ENCODE measurements around the gene MFF.
A peak's percentile ranks its signal among the peaks of the same experiment; 100 is the strongest.

MFF gene

DNA sequence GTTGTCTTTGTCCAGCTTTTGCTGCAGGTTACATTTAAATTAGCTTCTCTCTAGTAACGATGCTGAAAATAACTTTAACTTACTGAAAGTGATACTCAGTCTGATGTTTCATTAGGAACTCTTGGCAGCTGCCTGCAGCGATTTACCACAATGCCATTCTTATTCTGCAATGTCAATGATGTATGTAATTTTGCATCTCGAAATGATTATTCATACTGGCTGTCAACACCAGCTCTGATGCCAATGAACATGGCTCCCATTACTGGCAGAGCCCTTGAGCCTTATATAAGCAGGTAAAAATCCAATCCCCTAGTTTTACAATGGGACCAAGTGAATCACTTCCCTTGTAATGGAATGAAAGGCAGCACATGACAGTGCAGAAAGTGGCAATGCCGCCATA lies 16.3 kb upstream of the MFF start:
- no peaks in the 10 kb centered on the region for H3K36me3 ChIP-seq (ENCODE audit: control insufficient read depth, insufficient read depth, low read length)
- DNase-seq = no peak
- no peak overlapping the region for H3K27ac ChIP-seq (ENCODE audit: insufficient read depth, low read length, poor library complexity, severe bottlenecking)

DNA sequence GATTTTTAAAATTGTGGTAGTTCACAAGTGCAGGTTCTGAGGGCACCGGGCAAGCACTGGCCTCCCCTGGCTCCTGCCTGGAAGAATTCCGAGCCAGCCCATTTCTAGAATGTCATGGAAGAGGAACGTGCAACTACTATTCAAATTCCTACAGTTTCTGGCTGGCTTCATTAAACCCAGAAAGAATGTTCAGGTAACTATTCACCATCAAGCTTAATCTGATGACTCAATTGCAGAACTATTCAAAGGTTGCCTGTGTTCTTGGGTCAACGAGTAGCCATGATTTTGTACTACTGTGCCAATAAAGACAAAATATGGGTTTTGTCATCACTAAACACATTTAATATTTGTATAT lies 14.3 kb upstream of the MFF start:
- Histone ChIP-seq H3K27ac (ENCODE audit: insufficient read depth, low read length, poor library complexity, severe bottlenecking) (no peak overlapping the region), H3K4me3 (ENCODE audit: insufficient read depth, low read depth, low read length, poor library complexity, severe bottlenecking) (no peak overlapping the region), H3K9me3 (ENCODE audit: control insufficient read depth, low read length) (no peaks in the 10 kb centered on the region), H3K27me3 (replicated peaks; ENCODE audit: control insufficient read depth, insufficient read depth, low read length, poor library complexity, severe bottlenecking) (no peaks in the 10 kb centered on the region), H3K4me1 (ENCODE audit: control insufficient read depth, insufficient read depth, low read length, poor library complexity, severe bottlenecking) (no peaks in the 10 kb centered on the region), H3K36me3 (ENCODE audit: control insufficient read depth, insufficient read depth, low read length) (no peaks in the 10 kb centered on the region)
- DNase-seq = no peak

More for the DNA sequence above, 16.3 kb upstream of the MFF start:
- Histone ChIP-seq H3K9me3 (ENCODE audit: control insufficient read depth, low read length) (no peaks in the 10 kb centered on the region), H3K27me3 (replicated peaks; ENCODE audit: control insufficient read depth, insufficient read depth, low read length, poor library complexity, severe bottlenecking) (no peaks in the 10 kb centered on the region), H3K4me3 (ENCODE audit: insufficient read depth, low read depth, low read length, poor library complexity, severe bottlenecking) (no peak overlapping the region), H3K4me1 (ENCODE audit: control insufficient read depth, insufficient read depth, low read length, poor library complexity, severe bottlenecking) (no peaks in the 10 kb centered on the region)

DNA sequence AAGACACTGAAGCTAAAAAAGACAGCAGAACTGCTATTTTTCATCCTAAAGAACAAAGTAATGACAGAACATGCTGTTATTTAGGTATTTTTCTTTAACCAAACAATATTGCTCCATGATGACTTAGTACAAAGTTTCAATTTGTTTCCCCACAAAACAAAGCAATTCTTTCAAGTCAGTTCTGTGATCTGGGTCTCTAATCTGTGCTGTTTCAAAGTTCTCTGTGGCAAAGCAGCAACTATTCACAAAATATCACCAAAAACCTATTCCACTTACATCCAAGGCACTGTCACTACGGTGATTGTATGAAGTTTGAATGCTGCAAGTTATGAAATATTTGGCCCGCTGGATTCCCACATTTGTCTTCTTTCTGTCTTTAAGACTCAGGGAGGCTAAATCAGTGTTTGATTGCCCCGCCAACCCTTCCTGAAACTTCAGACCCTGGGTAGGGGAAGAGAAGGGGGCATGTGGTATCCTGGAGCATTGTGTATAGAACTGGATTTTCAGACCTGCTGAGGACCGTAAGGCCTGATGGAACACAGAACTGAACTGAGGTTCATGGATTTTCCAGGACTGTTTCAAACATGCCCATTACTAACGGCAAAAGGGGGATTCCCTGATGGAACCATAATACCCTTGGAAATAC lies 13.1 kb upstream of the MFF start:
- no peak overlapping the region for H3K4me3 ChIP-seq (ENCODE audit: insufficient read depth, low read depth, low read length, poor library complexity, severe bottlenecking)
- H3K27ac ChIP-seq (ENCODE audit: insufficient read depth, low read length, poor library complexity, severe bottlenecking) = no peak overlapping the region
- no peaks in the 10 kb centered on the region for H3K4me1 ChIP-seq (ENCODE audit: control insufficient read depth, insufficient read depth, low read length, poor library complexity, severe bottlenecking)
- no peaks in the 10 kb centered on the region for H3K27me3 ChIP-seq (replicated peaks; ENCODE audit: control insufficient read depth, insufficient read depth, low read length, poor library complexity, severe bottlenecking)
- no peak for DNase-seq
- H3K9me3 ChIP-seq (ENCODE audit: control insufficient read depth, low read length) = no peaks in the 10 kb centered on the region
- no peaks in the 10 kb centered on the region for H3K36me3 ChIP-seq (ENCODE audit: control insufficient read depth, insufficient read depth, low read length)

DNA sequence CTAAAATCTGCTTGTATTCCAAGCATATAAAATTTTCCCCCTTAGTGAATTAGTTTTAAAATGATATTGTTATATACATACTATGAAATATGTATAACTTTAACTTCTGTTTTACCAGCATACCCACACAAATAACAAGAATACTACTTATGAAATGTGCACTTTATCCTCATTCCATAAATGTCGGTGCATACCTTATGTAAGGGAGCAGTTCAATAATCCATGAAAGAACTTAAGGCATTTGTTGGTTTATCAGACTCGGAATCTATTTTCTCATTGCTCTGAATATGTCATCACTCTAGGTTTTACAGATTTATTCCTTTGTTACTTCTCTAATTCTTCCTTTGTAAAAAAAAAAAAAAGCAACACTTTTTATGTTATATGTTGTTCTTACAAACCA lies 12.5 kb upstream of the MFF start:
- H3K4me1 ChIP-seq (ENCODE audit: control insufficient read depth, insufficient read depth, low read length, poor library complexity, severe bottlenecking) = no peaks in the 10 kb centered on the region
- no peaks in the 10 kb centered on the region for H3K36me3 ChIP-seq (ENCODE audit: control insufficient read depth, insufficient read depth, low read length)
- no peaks in the 10 kb centered on the region for H3K9me3 ChIP-seq (ENCODE audit: control insufficient read depth, low read length)
- DNase-seq = no peak
- H3K4me3 ChIP-seq (ENCODE audit: insufficient read depth, low read depth, low read length, poor library complexity, severe bottlenecking) = no peak overlapping the region
- H3K27me3 ChIP-seq (replicated peaks; ENCODE audit: control insufficient read depth, insufficient read depth, low read length, poor library complexity, severe bottlenecking) = no peaks in the 10 kb centered on the region
- H3K27ac ChIP-seq (ENCODE audit: insufficient read depth, low read length, poor library complexity, severe bottlenecking) = no peak overlapping the region

DNA sequence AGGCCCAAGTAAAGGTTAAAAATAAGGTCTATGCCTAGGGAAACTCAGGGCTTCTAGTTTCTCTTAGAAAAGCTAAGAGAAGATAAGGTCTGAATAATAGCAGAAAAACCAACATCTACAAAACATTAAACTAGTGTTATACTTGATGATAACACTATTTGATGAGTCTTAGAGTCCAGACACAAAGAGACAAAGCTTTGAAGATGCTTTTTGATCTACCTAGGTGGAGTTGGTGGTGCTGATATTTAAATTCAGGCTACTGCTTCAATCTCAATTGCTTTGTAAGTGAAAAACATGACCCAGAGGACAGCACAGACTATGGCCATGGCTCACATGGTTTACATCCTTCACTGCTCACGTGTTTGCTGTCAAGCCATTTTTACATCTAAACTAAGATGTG lies 11.7 kb upstream of the MFF start:
- Histone ChIP-seq H3K4me1 (ENCODE audit: control insufficient read depth, insufficient read depth, low read length, poor library complexity, severe bottlenecking) (no peaks in the 10 kb centered on the region), H3K4me3 (ENCODE audit: insufficient read depth, low read depth, low read length, poor library complexity, severe bottlenecking) (no peak overlapping the region), H3K36me3 (ENCODE audit: control insufficient read depth, insufficient read depth, low read length) (no peaks in the 10 kb centered on the region), H3K27me3 (replicated peaks; ENCODE audit: control insufficient read depth, insufficient read depth, low read length, poor library complexity, severe bottlenecking) (no peaks in the 10 kb centered on the region), H3K27ac (ENCODE audit: insufficient read depth, low read length, poor library complexity, severe bottlenecking) (no peak overlapping the region), H3K9me3 (ENCODE audit: control insufficient read depth, low read length) (no peaks in the 10 kb centered on the region)
- no peak for DNase-seq

DNA sequence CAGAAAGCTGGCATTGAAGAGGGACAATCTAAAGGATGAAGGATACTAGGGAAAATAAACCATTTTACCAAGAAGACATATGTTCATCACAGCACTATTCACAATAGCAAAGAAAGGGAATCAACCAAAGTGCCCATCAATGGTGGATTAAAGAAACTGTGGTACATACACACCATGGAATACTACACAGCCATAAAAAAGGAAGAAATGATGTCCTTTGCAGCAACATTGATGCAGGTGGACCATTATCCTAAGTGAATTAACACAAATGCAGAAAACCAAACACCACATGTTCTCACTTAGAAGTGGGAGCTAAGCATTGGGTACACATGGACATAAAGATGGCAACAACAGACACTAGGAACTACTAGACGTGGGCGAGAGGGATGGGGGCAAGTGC lies 7.2 kb upstream of the MFF start:
- DNase-seq = no peak
- H3K27me3 ChIP-seq (replicated peaks; ENCODE audit: control insufficient read depth, insufficient read depth, low read length, poor library complexity, severe bottlenecking) = no peaks in the 10 kb centered on the region
- no peaks in the 10 kb centered on the region for H3K36me3 ChIP-seq (ENCODE audit: control insufficient read depth, insufficient read depth, low read length)
- H3K4me1 ChIP-seq (ENCODE audit: control insufficient read depth, insufficient read depth, low read length, poor library complexity, severe bottlenecking) = no peaks in the 10 kb centered on the region
- H3K4me3 ChIP-seq (ENCODE audit: insufficient read depth, low read depth, low read length, poor library complexity, severe bottlenecking) = no peak overlapping the region
- H3K27ac ChIP-seq (ENCODE audit: insufficient read depth, low read length, poor library complexity, severe bottlenecking) = no peak overlapping the region
- no peaks in the 10 kb centered on the region for H3K9me3 ChIP-seq (ENCODE audit: control insufficient read depth, low read length)

DNA sequence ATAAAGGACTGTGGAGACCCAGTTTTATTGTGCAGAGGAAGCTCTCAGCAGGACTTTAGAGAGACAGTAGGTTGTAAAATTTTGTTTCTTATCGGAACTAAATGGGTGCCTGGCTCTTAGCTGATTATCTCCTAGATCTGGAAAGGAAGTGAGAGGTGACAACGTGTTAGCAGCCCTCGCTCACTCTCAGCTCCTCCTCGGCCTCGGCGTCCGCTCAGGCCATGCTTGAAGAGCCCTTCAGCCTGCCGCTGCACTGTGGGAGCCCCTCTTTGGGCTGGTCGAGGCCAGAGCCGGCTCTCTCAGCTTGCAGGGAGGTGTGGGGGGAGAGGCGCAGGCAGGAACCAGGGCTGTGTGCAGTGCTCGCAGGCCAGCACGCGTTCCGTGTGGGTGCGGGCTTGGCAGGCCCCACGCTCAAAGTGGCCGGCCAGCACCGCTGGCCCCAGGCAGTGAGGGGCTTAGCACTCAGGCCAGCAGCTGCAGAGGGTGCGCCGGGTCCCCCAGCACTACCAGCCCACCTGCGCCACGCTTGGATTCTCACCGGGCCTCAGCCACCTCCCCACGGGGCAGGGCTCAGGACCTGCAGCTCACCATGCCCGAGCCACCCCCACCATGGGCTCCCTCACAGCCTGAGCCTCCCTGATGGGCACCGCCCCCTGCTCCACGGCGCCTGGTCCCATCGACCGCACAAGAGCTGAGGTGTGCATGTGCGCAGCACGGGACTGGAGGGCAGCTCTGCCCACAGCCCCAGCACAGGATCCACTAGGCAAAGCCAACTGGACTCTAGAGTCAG lies 4.6 kb upstream of the MFF start:
- H3K36me3 ChIP-seq (ENCODE audit: control insufficient read depth, insufficient read depth, low read length) = no peaks in the 10 kb centered on the region
- no peaks in the 10 kb centered on the region for H3K9me3 ChIP-seq (ENCODE audit: control insufficient read depth, low read length)
- no peaks in the 10 kb centered on the region for H3K27me3 ChIP-seq (replicated peaks; ENCODE audit: control insufficient read depth, insufficient read depth, low read length, poor library complexity, severe bottlenecking)

DNA sequence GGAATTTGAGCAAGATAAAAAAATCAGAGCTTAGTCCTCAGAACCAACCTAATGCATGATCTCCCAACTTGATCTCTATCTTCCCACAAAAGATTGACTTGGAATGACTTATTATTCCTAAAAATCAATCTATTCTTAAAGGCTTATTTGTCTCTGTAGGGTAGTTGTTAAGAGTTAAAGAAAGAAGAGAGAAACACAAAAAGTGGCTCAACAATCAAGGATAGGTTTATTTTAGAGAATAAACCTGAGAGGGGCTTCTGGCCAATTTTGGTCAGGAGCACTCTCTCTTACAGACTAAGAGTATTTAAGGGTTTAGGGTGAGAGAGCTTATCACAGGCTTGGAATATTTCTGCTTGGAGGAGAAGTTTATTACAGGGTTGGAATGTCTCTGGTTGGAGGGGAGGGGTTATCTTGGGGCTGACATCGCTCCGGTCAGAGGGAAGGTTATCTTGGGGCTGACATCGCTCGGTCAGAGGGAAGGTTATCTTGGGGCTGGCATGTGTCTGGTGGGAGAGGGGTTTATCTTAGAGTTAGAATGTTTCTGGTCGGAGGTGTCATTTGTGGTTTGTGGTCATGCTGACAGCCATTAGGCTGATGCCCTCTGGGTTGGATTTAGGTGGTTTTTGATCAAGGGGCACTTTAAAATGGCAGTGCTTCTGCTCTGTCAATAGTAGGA lies 2.4 kb upstream of the MFF start:
- no peak overlapping the region for H3K4me3 ChIP-seq (ENCODE audit: insufficient read depth, low read depth, low read length, poor library complexity, severe bottlenecking)
- H3K36me3 ChIP-seq (ENCODE audit: control insufficient read depth, insufficient read depth, low read length) = no peaks in the 10 kb centered on the region
- H3K27ac ChIP-seq (ENCODE audit: insufficient read depth, low read length, poor library complexity, severe bottlenecking) = no peak overlapping the region
- DNase-seq = no peak
- no peaks in the 10 kb centered on the region for H3K27me3 ChIP-seq (replicated peaks; ENCODE audit: control insufficient read depth, insufficient read depth, low read length, poor library complexity, severe bottlenecking)
- peaks cover 7% of the 10 kb centered on the region for H3K4me1 ChIP-seq (ENCODE audit: control insufficient read depth, insufficient read depth, low read length, poor library complexity, severe bottlenecking)
- no peaks in the 10 kb centered on the region for H3K9me3 ChIP-seq (ENCODE audit: control insufficient read depth, low read length)

More for the DNA sequence above, 4.6 kb upstream of the MFF start:
- no peak overlapping the region for H3K4me3 ChIP-seq (ENCODE audit: insufficient read depth, low read depth, low read length, poor library complexity, severe bottlenecking)
- H3K27ac ChIP-seq (ENCODE audit: insufficient read depth, low read length, poor library complexity, severe bottlenecking) = no peak overlapping the region
- no peaks in the 10 kb centered on the region for H3K4me1 ChIP-seq (ENCODE audit: control insufficient read depth, insufficient read depth, low read length, poor library complexity, severe bottlenecking)
- DNase-seq = no peak

DNA sequence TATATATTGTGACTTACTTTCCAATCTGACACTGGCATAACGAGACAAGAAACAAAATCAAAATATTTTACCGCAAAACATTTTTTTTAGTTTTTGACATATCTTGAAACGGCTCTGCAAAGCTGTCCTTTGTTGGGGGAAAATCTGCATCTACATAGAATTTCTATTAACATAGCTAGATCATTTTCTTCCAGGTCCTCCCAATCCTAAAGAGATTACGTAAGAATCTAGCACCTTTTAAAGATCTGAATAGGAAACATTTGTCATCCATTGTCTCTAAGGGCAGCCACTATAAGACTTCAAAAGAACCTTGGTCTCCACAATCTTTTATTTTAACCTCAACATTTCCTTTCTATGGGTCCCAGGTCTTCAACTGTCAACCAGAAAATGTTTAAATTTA lies 1.2 kb upstream of the MFF start:
- Histone ChIP-seq H3K9me3 (ENCODE audit: control insufficient read depth, low read length) (no peaks in the 10 kb centered on the region), H3K36me3 (ENCODE audit: control insufficient read depth, insufficient read depth, low read length) (no peaks in the 10 kb centered on the region), H3K27ac (ENCODE audit: insufficient read depth, low read length, poor library complexity, severe bottlenecking) (no peak overlapping the region), H3K27me3 (replicated peaks; ENCODE audit: control insufficient read depth, insufficient read depth, low read length, poor library complexity, severe bottlenecking) (no peaks in the 10 kb centered on the region), H3K4me1 (ENCODE audit: control insufficient read depth, insufficient read depth, low read length, poor library complexity, severe bottlenecking) (peaks cover 7% of the 10 kb centered on the region), H3K4me3 (ENCODE audit: insufficient read depth, low read depth, low read length, poor library complexity, severe bottlenecking) (no peak overlapping the region)
- no peak for DNase-seq

DNA sequence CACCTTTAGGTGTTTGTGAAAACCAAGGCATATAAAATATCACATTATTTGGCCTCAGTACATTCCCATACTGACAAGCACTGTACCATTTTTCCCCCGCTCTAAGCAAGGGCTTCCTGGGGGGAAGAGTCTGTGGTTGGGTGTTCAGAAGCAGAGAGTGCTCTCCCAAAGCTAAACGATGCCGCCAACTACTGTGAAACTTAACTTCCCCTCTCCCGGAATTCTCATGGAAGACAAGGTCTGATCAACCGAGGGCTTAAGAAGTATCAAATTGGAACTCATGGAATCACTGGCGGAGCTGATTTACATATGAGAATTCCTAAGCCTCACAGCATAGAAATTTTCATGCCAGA lies 433 bp upstream of the MFF start:
- Histone ChIP-seq H3K27ac (ENCODE audit: insufficient read depth, low read length, poor library complexity, severe bottlenecking) (no peak overlapping the region), H3K4me3 (ENCODE audit: insufficient read depth, low read depth, low read length, poor library complexity, severe bottlenecking) (peak overlapping the region; percentile 84)
- no peak for DNase-seq

More for the DNA sequence above, 433 bp upstream of the MFF start:
- H3K9me3 ChIP-seq (ENCODE audit: control insufficient read depth, low read length) = no peaks in the 10 kb centered on the region
- H3K36me3 ChIP-seq (ENCODE audit: control insufficient read depth, insufficient read depth, low read length) = no peaks in the 10 kb centered on the region
- H3K4me1 ChIP-seq (ENCODE audit: control insufficient read depth, insufficient read depth, low read length, poor library complexity, severe bottlenecking) = peaks cover 7% of the 10 kb centered on the region
- H3K27me3 ChIP-seq (replicated peaks; ENCODE audit: control insufficient read depth, insufficient read depth, low read length, poor library complexity, severe bottlenecking) = no peaks in the 10 kb centered on the region

Data from effector memory CD4-positive, alpha-beta T cell (primary cell).